Measurements from ENCODE around the gene METRNL. TPM values are rescaled to one million over a fixed set of nuclear protein-coding genes. Genes with fewer than 3 reads are reported as not detected.
"Not testable (repeated sequence)": the region's sequence is repeated elsewhere in the genome, so short reads cannot be mapped to it uniquely, and the experiment has no call there.

Gene METRNL
- total RNA-seq, 2 donors from 2014 or later, result 9.1 to 32.4 TPM

- no peak for ATAC-seq
- Mint-ChIP-seq H3K27ac (no peak overlapping the region), H3K9me3 (no peaks in the 10 kb centered on the region), H3K36me3 (no peaks in the 10 kb centered on the region)
- DNase-seq (ENCODE audit: low spot score in 2 of 2), result no peak
Observed at GRCh38 chr17:83126275-83126811, 46.9 kb downstream of the METRNL start.

DNA sequence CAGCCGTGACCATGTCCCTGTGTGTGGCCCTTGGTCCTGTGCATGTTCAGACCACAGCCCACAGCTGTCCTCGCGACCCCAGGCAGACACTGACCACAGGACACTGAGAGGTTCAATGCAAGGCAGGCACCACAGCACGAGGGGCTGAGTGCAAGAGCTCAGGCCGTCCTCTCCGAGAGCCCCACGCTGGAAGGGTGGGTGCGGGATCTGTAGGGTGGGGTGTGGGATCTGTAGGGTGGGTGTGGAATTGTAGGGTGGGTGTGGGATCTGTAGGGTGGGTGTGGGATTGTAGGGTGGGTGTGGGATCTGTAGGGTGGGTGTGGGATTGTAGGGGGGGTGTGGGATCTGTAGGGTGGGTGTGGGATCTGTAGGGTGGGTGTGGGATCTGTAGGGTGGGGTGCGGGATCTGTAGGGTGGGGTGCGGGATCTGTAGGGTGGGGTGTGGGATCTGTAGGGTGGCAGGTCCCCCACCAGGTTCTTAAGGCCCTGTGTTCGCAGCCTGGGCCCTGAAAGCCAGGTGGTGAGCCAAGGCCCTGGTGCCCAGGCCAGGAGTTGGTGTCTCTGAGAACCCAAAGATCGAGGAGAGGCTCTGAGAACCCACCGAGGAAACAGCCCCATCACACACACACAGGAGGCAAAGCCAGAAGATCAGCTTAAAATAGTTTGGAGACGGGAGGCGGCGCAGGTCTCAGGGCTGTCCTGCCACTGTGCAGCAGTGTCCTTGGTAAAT is 48.2 kb downstream of the METRNL start:
- peak in 1 of 2 donors; percentile 25 for DNase-seq (ENCODE audit: low spot score in 2 of 2)
- H3K27ac Mint-ChIP-seq, result no peak overlapping the region
- no peaks in the 10 kb centered on the region for H3K36me3 Mint-ChIP-seq
- no peaks in the 10 kb centered on the region for H3K9me3 Mint-ChIP-seq
- no peak for ATAC-seq

GRCh38 chr17:83128306-83129240 is 49.2 kb downstream of the METRNL start:
- H3K9me3 Mint-ChIP-seq, result no peaks in the 10 kb centered on the region
- DNase-seq (ENCODE audit: low spot score in 2 of 2) (peak in 1 of 2 donors; percentile 16), ATAC-seq (no peak)
- H3K36me3 Mint-ChIP-seq, result no peaks in the 10 kb centered on the region
- no peak overlapping the region for H3K27ac Mint-ChIP-seq

GRCh38 chr17:83129676-83130075 is 50.3 kb downstream of the METRNL start:
- ATAC-seq (no peak), DNase-seq (ENCODE audit: low spot score in 2 of 2) (peak in 1 of 2 donors; percentile 21)
- no peaks in the 10 kb centered on the region for H3K9me3 Mint-ChIP-seq
- no peaks in the 10 kb centered on the region for H3K36me3 Mint-ChIP-seq
- no peak overlapping the region for H3K27ac Mint-ChIP-seq

- ATAC-seq (no peak), DNase-seq (ENCODE audit: low spot score in 2 of 2) (peak in 1 of 2 donors; percentile 20)
- Mint-ChIP-seq H3K27ac (no peak overlapping the region), H3K9me3 (no peaks in the 10 kb centered on the region), H3K36me3 (no peaks in the 10 kb centered on the region)
Observed at GRCh38 chr17:83131401-83132011, 52.1 kb downstream of the METRNL start.

GRCh38 chr17:83132251-83133081 is 53.1 kb downstream of the METRNL start:
- Mint-ChIP-seq H3K9me3 (no peaks in the 10 kb centered on the region), H3K27ac (no peak overlapping the region), H3K36me3 (no peaks in the 10 kb centered on the region)
- peak in 1 of 2 donors; percentile 48 for DNase-seq (ENCODE audit: low spot score in 2 of 2)
- ATAC-seq, result no peak

GRCh38 chr17:83133302-83134121 is 54.1 kb downstream of the METRNL start:
- Mint-ChIP-seq H3K36me3 (no peaks in the 10 kb centered on the region), H3K9me3 (no peaks in the 10 kb centered on the region), H3K27ac (no peak overlapping the region)
- DNase-seq (ENCODE audit: low spot score in 2 of 2) (peak in 1 of 2 donors; percentile 39), ATAC-seq (no peak)

DNA sequence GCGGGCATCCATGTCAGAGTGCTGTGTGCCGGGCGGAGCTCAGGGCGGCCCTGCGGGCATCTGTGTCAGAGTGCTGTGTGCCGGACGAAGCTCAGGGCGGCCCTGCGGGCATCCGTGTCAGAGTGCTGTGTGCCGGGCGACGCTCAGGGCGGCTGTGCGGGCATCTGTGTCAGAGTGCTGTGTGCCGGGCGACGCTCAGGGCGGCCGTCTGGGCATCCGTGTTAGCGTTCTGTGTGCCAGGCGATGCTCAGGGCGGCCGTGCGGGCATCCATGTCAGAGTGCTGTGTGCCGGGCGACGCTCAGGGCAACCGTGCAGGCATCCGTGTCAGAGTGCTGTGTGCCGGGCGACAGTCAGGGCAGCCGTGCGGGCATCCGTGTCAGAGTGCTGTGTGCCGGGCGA is 55.0 kb downstream of the METRNL start:
- not testable (repeated sequence) for DNase-seq (ENCODE audit: low spot score in 2 of 2); H3K36me3 Mint-ChIP-seq; H3K9me3 Mint-ChIP-seq; H3K27ac Mint-ChIP-seq; ATAC-seq

DNA sequence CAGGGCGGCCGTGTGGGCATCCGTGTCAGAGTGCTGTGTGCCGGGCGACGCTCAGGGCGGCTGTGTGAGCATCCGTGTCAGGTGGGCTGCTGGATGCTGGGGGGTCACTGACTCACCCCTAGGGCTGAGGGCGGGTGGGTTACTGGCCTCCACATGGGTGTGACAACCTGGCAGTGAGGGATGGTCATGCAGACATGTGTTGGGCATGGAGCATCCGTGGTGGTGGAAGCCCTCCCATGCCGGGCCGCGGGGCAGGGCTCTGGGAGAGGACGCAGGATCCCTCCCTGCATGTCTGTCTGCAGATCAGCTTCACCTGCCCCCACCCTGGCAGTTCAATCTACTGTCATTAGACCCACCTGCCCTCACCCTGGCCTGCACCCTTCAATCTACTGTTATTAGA is 56.3 kb downstream of the METRNL start:
- no peak for ATAC-seq
- no peak overlapping the region for H3K27ac Mint-ChIP-seq

GRCh38 chr17:83136156-83136555 is 56.7 kb downstream of the METRNL start:
- Mint-ChIP-seq H3K27ac (peak overlapping the region in 1 of 2 donors; percentile 50), H3K36me3 (no peaks in the 10 kb centered on the region), H3K9me3 (no peaks in the 10 kb centered on the region)
- ATAC-seq (no peak), DNase-seq (ENCODE audit: low spot score in 2 of 2) (peak in 1 of 2 donors; percentile 43)

More for the DNA sequence above, 56.3 kb downstream of the METRNL start:
- Mint-ChIP-seq H3K9me3 (no peaks in the 10 kb centered on the region), H3K36me3 (no peaks in the 10 kb centered on the region)
- peak in 1 of 2 donors; percentile 30 for DNase-seq (ENCODE audit: low spot score in 2 of 2)

- Mint-ChIP-seq H3K36me3 (peaks cover 0 to 2% of the 10 kb centered on the region in 2 donors), H3K9me3 (peaks cover 0 to 5% of the 10 kb centered on the region in 2 donors), H3K27ac (no peak overlapping the region)
- ATAC-seq, result no peak
- peak in 1 of 2 donors; percentile 21 for DNase-seq (ENCODE audit: low spot score in 2 of 2)
Observed at GRCh38 chr17:83136931-83137330, 57.5 kb downstream of the METRNL start.

- DNase-seq (ENCODE audit: low spot score in 2 of 2) (peak in 1 of 2 donors; percentile 26), ATAC-seq (no peak)
- H3K9me3 Mint-ChIP-seq, result peaks cover 0 to 10% of the 10 kb centered on the region in 2 donors
- no peak overlapping the region for H3K27ac Mint-ChIP-seq
- peaks cover 0 to 7% of the 10 kb centered on the region in 2 donors for H3K36me3 Mint-ChIP-seq
Observed at GRCh38 chr17:83137523-83137922, 58.1 kb downstream of the METRNL start.

DNA sequence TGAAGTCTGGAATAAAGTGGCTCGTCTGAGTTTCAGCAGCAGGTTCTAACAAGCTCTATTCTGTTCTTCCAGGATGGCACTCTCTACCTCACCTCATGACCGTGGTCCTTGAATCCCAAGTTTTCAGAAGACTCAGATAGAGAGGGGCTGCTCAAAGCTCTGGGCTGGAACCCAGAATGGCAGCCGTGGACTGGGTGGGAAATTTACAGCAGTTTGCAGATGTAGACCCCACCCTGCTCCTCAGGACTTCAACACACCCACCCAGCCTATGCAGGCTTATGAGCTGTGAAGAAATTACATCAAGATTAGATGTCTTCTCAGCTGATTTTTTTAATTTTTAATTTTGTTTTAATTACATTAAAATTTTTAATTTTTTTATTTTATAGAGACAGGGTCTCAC is 59.4 kb downstream of the METRNL start:
- Mint-ChIP-seq H3K36me3 (peaks cover 0 to 7% of the 10 kb centered on the region in 2 donors), H3K27ac (no peak overlapping the region), H3K9me3 (peaks cover 0 to 10% of the 10 kb centered on the region in 2 donors)
- ATAC-seq, result no peak
- no peak for DNase-seq (ENCODE audit: low spot score in 2 of 2)

- not testable (repeated sequence) for H3K36me3 Mint-ChIP-seq, H3K27ac Mint-ChIP-seq, ATAC-seq
- peaks cover 0 to 10% of the 10 kb centered on the region in 2 donors for H3K9me3 Mint-ChIP-seq
- peak in 1 of 2 donors; percentile 30 for DNase-seq (ENCODE audit: low spot score in 2 of 2)
Observed at GRCh38 chr17:83139541-83140248, 60.3 kb downstream of the METRNL start.

GRCh38 chr17:83140249-83140566 is 60.8 kb downstream of the METRNL start:
- peaks cover 0 to 10% of the 10 kb centered on the region in 2 donors for H3K9me3 Mint-ChIP-seq
- not testable (repeated sequence) for H3K36me3 Mint-ChIP-seq, H3K27ac Mint-ChIP-seq, ATAC-seq
- DNase-seq (ENCODE audit: low spot score in 2 of 2), result peak; percentile 0 to 33

All from activated naive CD4-positive, alpha-beta T cell treated with anti-CD3 and anti-CD28 coated beads, Interleukin-2, amount 50 U/mL, for 72 hours (primary cell).